Smooth muscle cell (in vitro differentiated cells): ENCODE data around the gene CDHR3. TPM values are rescaled to one million over a fixed set of nuclear protein-coding genes. Genes with fewer than 3 reads are reported as not detected.

Experiments used
- DNase-seq: peaks from one replicate; lab custom pipeline; 2025; ENCODE audit not compliant: unreplicated experiment; lab: John Stamatoyannopoulos, UW
- H2AFZ ChIP-seq: fragments of 200-600 bp; sonication (generic); 2 replicates; pipeline ENCODE4 v1.6.0; 2016; ENCODE audit warnings: antibody characterized with exemption, low read depth, mild to moderate bottlenecking
- H3F3A ChIP-seq: fragments of 200-600 bp; sonication (generic); 2 replicates; pipeline ENCODE4 v1.6.0; 2017; ENCODE audit warnings: antibody characterized with exemption, low read depth
- H3K27ac ChIP-seq: fragments of 200-600 bp; sonication (generic); 2 replicates; pipeline ENCODE4 v1.5.1; 2016; ENCODE audit warnings: low read depth, mild to moderate bottlenecking
- H3K27me3 ChIP-seq: fragments of 200-600 bp; sonication (generic); 2 replicates; pipeline ENCODE4 v1.6.1; 2016; ENCODE audit warnings: low read depth, mild to moderate bottlenecking
- H3K36me3 ChIP-seq: fragments of 200-600 bp; sonication (generic); 2 replicates; pipeline ENCODE4 v1.5.1; 2016; ENCODE audit warnings: low read depth
- H3K4me1 ChIP-seq: fragments of 200-600 bp; sonication (generic); 2 replicates; pipeline ENCODE4 v1.5.1; 2016; ENCODE audit warnings: low read depth
- H3K4me2 ChIP-seq: fragments of 200-600 bp; sonication (generic); 2 replicates; pipeline ENCODE4 v1.6.0; 2016; ENCODE audit warnings: mild to moderate bottlenecking
- H3K4me3 ChIP-seq: fragments of 200-600 bp; sonication (generic); 2 replicates; pipeline ENCODE4 v1.5.1; 2016; ENCODE audit warnings: mild to moderate bottlenecking
- H3K79me2 ChIP-seq: fragments of 200-600 bp; sonication (generic); 2 replicates; pipeline ENCODE4 v1.6.0; 2016; ENCODE audit warnings: low read depth, mild to moderate bottlenecking
- H3K9ac ChIP-seq: fragments of 200-600 bp; sonication (generic); 2 replicates; pipeline ENCODE4 v1.6.0; 2016; ENCODE audit warnings: low read depth
- H3K9me3 ChIP-seq: fragments of 200-600 bp; sonication (generic); replicated peaks from 2 replicates; pipeline ENCODE4 v1.5.1; 2016; ENCODE audit warnings: low read depth
- H4K20me1 ChIP-seq: fragments of 200-600 bp; sonication (generic); 2 replicates; pipeline ENCODE4 v1.6.0; 2016; ENCODE audit warnings: low read depth
- CTCF ChIP-seq: fragments of 200-600 bp; sonication (generic); IDR thresholded peaks from 2 replicates; pipeline ENCODE4 v1.5.1; 2017; ENCODE audit warnings: borderline replicate concordance, mild to moderate bottlenecking, antibody characterized with exemption; ENCODE audit not compliant: insufficient read depth, poor library complexity, severe bottlenecking
- whole genome bisulfite sequencing: methylation state at CpG from one replicate; pipeline ENCODE4 v1.1.7; 2016; ENCODE audit warnings: low lambda C conversion rate; 5-methylcytosine and 5-hydroxymethylcytosine counted together
- polyA plus RNA-seq: library from polyadenylated mRNA; unstranded; fragments of >200 nt; fragmentation: Nextera tagmentation; extraction: Ambion mirVana; gene quantifications from 2 replicates; pipeline ENCODE4 v1.2.1, GENCODE V29; 2016
- total RNA-seq: library from RNA; depleted of rRNA; stranded (reverse); fragments of >200 nt; gene quantifications from 2 replicates; pipeline ENCODE4 v1.2.3, GENCODE V29; 2014

The CDHR3 gene
- total and polyA plus RNA-seq, 2 experiments from 2014 or later = 0.31 to 1.7 TPM

- Histone ChIP-seq H3K36me3 (no peaks in the 10 kb centered on the region), H4K20me1 (no peaks in the 10 kb centered on the region), H3F3A (peaks cover 20% of the 10 kb centered on the region), H3K4me2 (peak overlapping the region; percentile 76), H3K4me1 (peaks cover 11% of the 10 kb centered on the region), H2AFZ (no peak overlapping the region), H3K27ac (peak overlapping the region; percentile 34), H3K9ac (no peak overlapping the region), H3K27me3 (no peaks in the 10 kb centered on the region), H3K79me2 (no peaks in the 10 kb centered on the region), H3K4me3 (no peak overlapping the region), H3K9me3 (no peaks in the 10 kb centered on the region)
- peak; percentile 87 for DNase-seq
- peak; percentile 99 for TF ChIP-seq CTCF
- 2% methylated on average over 22 of the region's 29 CpGs for WGBS
These were observed 46.6 kb downstream of the CDHR3 start for GRCh38 chr7:106009503-106010226.

GRCh38 chr7:106010331-106010730 is 47.3 kb downstream of the CDHR3 start:
- Histone ChIP-seq H2AFZ (no peak overlapping the region), H3K4me1 (peaks cover 11% of the 10 kb centered on the region), H3K79me2 (no peaks in the 10 kb centered on the region), H3K9ac (no peak overlapping the region), H3K4me3 (no peak overlapping the region), H3K27ac (peak overlapping the region; percentile 34), H3K27me3 (no peaks in the 10 kb centered on the region), H4K20me1 (no peaks in the 10 kb centered on the region), H3K9me3 (no peaks in the 10 kb centered on the region), H3K4me2 (peak overlapping the region; percentile 76), H3F3A (peaks cover 20% of the 10 kb centered on the region), H3K36me3 (no peaks in the 10 kb centered on the region)
- no peak for TF ChIP-seq CTCF
- 59% methylated on average over 3 of the region's 3 CpGs for WGBS
- DNase-seq = no peak

GRCh38 chr7:106010866-106011265 is 47.8 kb downstream of the CDHR3 start:
- Histone ChIP-seq H2AFZ (no peak overlapping the region), H3K27ac (no peak overlapping the region), H3K4me2 (peak overlapping the region; percentile 76), H3F3A (peaks cover 20% of the 10 kb centered on the region), H3K27me3 (no peaks in the 10 kb centered on the region), H3K9ac (no peak overlapping the region), H3K9me3 (no peaks in the 10 kb centered on the region), H3K36me3 (no peaks in the 10 kb centered on the region), H4K20me1 (no peaks in the 10 kb centered on the region), H3K79me2 (no peaks in the 10 kb centered on the region), H3K4me1 (peaks cover 12% of the 10 kb centered on the region), H3K4me3 (no peak overlapping the region)
- no peak for DNase-seq
- no peak for TF ChIP-seq CTCF
- 91% methylated on average over 4 of the region's 4 CpGs for WGBS

GRCh38 chr7:106012184-106012583 is 49.1 kb downstream of the CDHR3 start:
- H4K20me1 ChIP-seq = no peaks in the 10 kb centered on the region
- H3K36me3 ChIP-seq = no peaks in the 10 kb centered on the region
- no peak overlapping the region for H3K27ac ChIP-seq
- no peak overlapping the region for H3K4me2 ChIP-seq
- H3K9me3 ChIP-seq = no peaks in the 10 kb centered on the region
- no peaks in the 10 kb centered on the region for H3K79me2 ChIP-seq
- TF ChIP-seq CTCF = no peak
- no peak overlapping the region for H3K9ac ChIP-seq
- no peaks in the 10 kb centered on the region for H3K27me3 ChIP-seq
- DNase-seq = no peak
- H3F3A ChIP-seq = peaks cover 20% of the 10 kb centered on the region
- peaks cover 18% of the 10 kb centered on the region for H3K4me1 ChIP-seq
- H2AFZ ChIP-seq = no peak overlapping the region
- 93% methylated on average over 5 of the region's 5 CpGs for WGBS
- H3K4me3 ChIP-seq = no peak overlapping the region
